ENCODE measurements around the gene CD74.
"Not testable (repeated sequence)": the region's sequence is repeated elsewhere in the genome, so short reads cannot be mapped to it uniquely, and the experiment has no call there.

CD74 gene

DNA sequence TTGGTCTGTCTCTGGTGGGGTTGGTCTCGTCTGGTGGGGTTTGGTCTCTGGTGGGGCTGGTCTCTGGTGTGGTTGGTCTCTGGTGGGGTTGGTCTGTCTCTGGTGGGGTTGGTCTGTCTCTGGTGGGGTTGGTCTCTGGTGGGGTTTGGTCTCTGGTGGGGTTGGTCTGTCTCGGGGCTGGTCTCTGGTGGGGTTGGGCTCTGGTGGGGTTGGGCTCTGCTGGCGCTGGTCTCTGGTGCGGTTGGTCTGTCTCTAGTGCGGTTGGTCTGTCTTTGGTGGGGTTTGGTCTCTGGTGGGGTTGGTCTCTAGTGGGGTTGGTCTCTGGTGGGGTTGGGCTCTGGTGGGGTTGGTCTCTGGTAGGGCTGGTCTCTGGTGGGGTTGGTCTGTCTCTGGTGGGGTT is 16.3 kb upstream of the CD74 start:
- Mint-ChIP-seq H3K27me3 (no peaks in the 10 kb centered on the region), H3K4me3 (no peak overlapping the region), H3K27ac (no peak overlapping the region), H3K36me3 (ENCODE audit: low read depth) (no peaks in the 10 kb centered on the region), H3K4me1 (ENCODE audit: low read depth) (peaks cover 5% of the 10 kb centered on the region), H3K9me3 (no peaks in the 10 kb centered on the region)

DNA sequence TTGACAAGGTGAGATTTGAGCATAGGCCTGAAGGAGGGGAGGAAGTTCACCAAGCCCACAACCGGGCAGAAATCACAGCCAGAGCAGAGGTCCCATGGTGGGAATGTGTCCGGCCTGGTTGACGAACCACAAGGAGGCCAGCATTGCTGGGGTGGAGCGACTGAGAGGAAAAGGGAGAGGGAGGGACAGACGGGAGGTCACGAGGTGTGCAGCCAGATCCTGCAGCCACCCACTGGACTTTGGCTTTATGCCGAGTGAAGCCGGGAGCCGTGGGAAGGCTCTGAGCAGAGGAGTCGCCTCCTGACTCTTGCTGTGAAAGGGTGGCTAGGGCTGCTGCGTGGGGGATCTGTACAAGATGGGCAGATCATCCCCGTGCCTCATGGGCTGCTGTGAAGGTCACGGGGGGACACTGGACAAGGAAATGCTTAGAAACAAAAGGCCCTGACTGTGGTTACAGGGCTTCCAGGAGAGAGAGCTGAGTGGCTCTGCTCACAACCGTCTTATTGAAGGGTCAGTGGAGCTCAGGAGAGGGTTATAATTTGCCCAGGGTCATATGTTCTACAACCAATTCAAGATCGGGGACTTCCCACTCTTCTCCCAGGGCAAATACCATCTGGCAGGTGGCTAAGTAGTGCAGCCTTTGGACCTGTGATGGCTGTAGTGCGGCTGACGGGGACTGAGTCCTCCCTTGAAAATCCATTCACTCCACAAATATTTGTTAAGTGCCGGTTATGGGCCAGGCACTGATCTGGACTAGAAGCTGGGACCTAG is 15.6 kb upstream of the CD74 start:
- H3K4me3 Mint-ChIP-seq, result no peak overlapping the region
- H3K27me3 Mint-ChIP-seq, result no peaks in the 10 kb centered on the region
- H3K36me3 Mint-ChIP-seq (ENCODE audit: low read depth), result no peaks in the 10 kb centered on the region
- no peak overlapping the region for H3K27ac Mint-ChIP-seq
- peaks cover 5% of the 10 kb centered on the region for H3K4me1 Mint-ChIP-seq (ENCODE audit: low read depth)
- no peaks in the 10 kb centered on the region for H3K9me3 Mint-ChIP-seq

DNA sequence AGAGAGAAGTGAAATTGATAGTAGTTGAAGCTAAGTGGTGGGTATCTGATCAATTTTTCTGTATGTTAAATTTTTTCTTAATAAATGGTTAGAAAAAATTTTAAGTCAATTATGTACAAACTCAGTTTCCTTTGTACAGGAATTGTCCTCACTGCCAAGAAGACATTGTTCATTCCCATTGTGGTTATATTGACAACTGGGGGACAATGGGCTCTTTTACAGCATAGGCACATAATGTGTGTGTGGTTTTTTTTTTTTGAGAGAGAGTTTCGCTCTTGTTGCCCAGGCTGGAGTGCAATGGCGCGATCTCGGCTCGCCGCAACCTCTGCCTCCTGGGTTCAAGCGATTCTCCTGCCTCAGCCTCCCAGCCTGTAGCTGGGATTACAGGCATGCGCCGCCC is 13.5 kb upstream of the CD74 start:
- not testable (repeated sequence) for H3K27ac Mint-ChIP-seq; H3K27me3 Mint-ChIP-seq; H3K4me1 Mint-ChIP-seq (ENCODE audit: low read depth); H3K4me3 Mint-ChIP-seq; H3K9me3 Mint-ChIP-seq; H3K36me3 Mint-ChIP-seq (ENCODE audit: low read depth)

DNA sequence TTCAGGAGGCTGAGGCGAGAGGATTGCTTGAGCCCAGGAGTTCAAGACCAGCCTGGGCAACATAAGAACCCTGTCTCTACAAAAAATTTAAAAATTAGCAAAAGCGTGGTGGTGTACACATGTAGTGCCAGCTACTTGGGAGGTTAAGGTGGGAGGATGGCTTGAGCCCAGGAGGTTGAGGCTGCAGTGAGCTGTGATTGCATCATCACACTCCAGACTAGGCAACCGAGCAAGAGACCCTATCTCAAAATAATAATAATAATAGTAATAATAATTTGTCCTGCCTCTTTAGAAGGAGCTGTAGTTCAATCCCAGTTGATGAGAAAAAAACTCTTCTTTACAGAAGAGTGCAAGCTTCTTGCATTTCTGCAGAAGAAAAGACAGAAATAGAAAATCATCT is 10.0 kb upstream of the CD74 start:
- no peak overlapping the region for H3K4me3 Mint-ChIP-seq
- H3K27me3 Mint-ChIP-seq, result no peaks in the 10 kb centered on the region
- H3K27ac Mint-ChIP-seq, result no peak overlapping the region
- no peaks in the 10 kb centered on the region for H3K36me3 Mint-ChIP-seq (ENCODE audit: low read depth)
- peaks cover 16% of the 10 kb centered on the region for H3K4me1 Mint-ChIP-seq (ENCODE audit: low read depth)
- H3K9me3 Mint-ChIP-seq, result no peaks in the 10 kb centered on the region

DNA sequence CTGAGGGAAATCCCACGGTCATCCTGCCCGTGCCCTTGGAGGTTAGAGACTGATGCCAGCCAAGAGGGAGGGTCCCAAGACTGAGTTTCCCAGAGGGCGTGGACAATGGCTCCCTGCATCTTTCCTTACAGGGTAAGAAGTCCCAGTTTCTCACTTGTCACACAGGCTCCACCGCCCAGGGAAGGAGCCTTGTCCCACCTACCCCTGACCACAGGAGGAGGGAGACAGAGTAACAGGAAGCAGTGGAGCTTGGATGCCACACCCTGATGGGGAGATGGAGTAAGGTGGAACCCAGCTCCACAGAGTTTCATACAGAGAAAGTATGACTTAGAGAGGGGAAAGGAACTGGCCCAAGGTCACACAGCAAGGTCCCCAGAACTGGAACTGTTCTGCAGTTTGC is 9.4 kb upstream of the CD74 start:
- no peaks in the 10 kb centered on the region for H3K27me3 Mint-ChIP-seq
- H3K9me3 Mint-ChIP-seq, result no peaks in the 10 kb centered on the region
- H3K36me3 Mint-ChIP-seq (ENCODE audit: low read depth), result no peaks in the 10 kb centered on the region
- peaks cover 16% of the 10 kb centered on the region for H3K4me1 Mint-ChIP-seq (ENCODE audit: low read depth)
- no peak overlapping the region for H3K4me3 Mint-ChIP-seq
- no peak overlapping the region for H3K27ac Mint-ChIP-seq

DNA sequence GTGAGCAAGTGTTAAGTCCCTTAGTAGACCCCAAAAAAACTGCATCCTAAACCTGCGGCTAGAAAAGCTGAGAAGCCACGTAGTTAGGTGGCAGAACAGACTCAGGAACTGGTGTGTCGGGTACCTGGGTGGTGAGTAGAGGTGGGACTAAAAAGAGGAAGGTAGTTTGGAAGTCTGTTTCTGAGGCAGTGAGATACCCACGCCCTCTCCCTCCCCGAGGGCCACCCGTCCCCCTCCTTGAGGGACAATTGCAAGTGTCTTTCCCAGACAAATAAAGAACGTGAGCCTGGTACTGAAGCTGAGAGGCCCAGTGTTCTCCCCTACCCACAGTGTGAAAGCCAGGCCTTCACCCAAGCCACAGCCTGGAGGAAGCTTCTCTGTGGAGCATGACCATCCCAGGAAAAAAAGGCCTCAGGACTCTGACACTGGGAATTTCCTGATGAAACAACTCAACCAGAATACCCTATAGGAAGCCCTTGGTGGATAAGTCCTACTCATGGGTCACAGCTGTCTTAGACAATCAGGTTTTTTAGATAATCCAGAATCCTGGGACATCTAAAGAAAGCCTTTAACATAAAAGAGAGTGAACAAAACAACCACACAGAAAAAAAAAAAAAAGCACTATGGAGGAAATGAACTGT is 7.0 kb upstream of the CD74 start:
- no peaks in the 10 kb centered on the region for H3K9me3 Mint-ChIP-seq
- H3K27me3 Mint-ChIP-seq, result no peaks in the 10 kb centered on the region
- H3K27ac Mint-ChIP-seq, result peak overlapping the region; percentile 53
- no peak overlapping the region for H3K4me3 Mint-ChIP-seq
- H3K36me3 Mint-ChIP-seq (ENCODE audit: low read depth), result no peaks in the 10 kb centered on the region
- peaks cover 16% of the 10 kb centered on the region for H3K4me1 Mint-ChIP-seq (ENCODE audit: low read depth)

DNA sequence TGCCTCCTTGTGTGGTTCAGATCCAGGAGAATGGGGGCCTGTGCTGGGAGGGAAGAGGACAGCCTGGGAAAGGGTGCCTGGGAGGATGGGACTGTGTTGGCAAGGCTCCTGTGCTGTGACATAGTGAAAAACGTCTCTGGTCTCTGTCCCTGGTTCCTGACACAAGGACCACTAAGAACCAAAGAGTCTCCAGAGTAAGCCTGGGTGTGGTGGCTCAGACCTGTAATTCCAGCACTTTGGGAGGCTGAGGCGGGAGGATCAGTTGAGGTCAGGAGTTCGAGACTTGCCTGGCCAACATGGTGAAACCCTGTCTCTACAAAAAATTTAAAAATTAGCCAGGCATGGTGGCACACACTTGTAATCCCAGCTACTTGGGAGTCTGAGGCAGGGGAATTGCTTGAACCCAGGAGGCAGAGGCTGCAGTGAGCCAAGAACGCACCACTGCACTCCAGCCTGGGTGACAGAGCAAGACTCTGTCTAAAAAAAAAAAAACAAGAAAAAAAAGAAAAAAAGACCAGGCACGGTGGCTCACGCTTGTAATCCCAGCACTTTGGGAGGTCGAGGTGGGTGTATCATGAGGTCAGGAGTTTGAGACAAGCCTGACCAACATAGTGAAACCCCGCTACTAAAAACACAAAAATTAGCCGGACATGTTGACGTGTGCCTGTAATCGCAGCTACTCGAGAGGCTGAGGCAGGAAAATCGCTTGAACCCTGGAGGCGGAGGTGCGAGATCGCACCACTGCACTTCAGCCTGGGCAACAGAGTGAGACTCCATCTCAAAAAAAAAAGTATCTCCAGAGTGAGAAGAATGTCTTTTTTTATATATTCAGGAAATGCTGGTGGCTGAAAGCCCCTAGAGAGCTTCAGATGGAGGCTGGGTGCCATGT is 1.4 kb upstream of the CD74 start:
- H3K4me1 Mint-ChIP-seq (ENCODE audit: low read depth), result peaks cover 42% of the 10 kb centered on the region
- H3K9me3 Mint-ChIP-seq, H3K27me3 Mint-ChIP-seq: not testable (repeated sequence)
- peak overlapping the region; percentile 99 for H3K4me3 Mint-ChIP-seq
- peaks cover 13% of the 10 kb centered on the region for H3K36me3 Mint-ChIP-seq (ENCODE audit: low read depth)
- peak overlapping the region; percentile 97 for H3K27ac Mint-ChIP-seq

GRCh38 chr5:150413176-150413901 is 629 bp upstream of the CD74 start:
- Mint-ChIP-seq H3K4me1 (ENCODE audit: low read depth) (peaks cover 45% of the 10 kb centered on the region), H3K36me3 (ENCODE audit: low read depth) (peaks cover 17% of the 10 kb centered on the region), H3K4me3 (peak overlapping the region; percentile 99), H3K27ac (peak overlapping the region; percentile 97), H3K27me3 (no peaks in the 10 kb centered on the region), H3K9me3 (no peaks in the 10 kb centered on the region)

DNA sequence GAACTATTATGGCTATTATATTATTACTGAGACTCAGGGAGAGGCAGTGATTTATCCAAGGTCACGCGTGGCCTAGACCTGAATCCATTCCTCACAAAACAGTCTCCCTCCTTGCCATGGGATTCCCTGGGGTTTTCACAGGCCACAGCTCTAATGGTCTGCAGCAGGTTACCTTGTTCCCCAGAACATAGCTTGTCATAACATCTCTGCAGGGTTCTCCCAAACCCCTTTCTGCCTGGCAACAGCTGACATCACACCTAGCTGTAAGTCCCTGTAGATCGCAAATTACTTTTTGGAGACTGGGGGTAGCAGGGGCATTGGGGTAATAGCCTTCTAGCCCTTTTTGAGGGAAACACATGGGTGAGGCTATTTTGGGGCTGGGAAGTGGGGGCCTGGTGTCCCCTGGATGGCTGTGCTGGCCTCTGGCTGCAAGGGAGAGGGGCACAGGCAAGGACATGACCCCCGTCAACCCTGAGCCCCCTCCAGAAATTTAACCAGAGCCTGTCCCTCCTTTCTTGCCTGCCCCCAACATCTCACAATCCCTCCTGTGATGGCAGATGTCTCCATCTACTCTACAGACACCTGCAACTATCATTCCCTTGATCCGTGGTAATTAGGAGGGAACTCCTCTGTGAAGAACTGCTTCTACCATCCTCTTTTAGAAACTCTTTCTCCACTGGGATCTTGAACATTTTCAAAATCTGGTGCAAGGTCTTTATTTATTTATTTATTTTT is 1.3 kb downstream of the CD74 start:
- Mint-ChIP-seq H3K4me3 (peak overlapping the region; percentile 99), H3K4me1 (ENCODE audit: low read depth) (peaks cover 52% of the 10 kb centered on the region), H3K27ac (peak overlapping the region; percentile 97), H3K9me3 (no peaks in the 10 kb centered on the region), H3K36me3 (ENCODE audit: low read depth) (peaks cover 33% of the 10 kb centered on the region), H3K27me3 (no peaks in the 10 kb centered on the region)

- Mint-ChIP-seq H3K36me3 (ENCODE audit: low read depth) (peaks cover 39% of the 10 kb centered on the region), H3K9me3 (no peaks in the 10 kb centered on the region), H3K27ac (peak overlapping the region; percentile 97), H3K27me3 (no peaks in the 10 kb centered on the region), H3K4me1 (ENCODE audit: low read depth) (peaks cover 52% of the 10 kb centered on the region), H3K4me3 (peak overlapping the region; percentile 99)
Measured at GRCh38 chr5:150410524-150411244, 2.0 kb downstream of the CD74 start.

DNA sequence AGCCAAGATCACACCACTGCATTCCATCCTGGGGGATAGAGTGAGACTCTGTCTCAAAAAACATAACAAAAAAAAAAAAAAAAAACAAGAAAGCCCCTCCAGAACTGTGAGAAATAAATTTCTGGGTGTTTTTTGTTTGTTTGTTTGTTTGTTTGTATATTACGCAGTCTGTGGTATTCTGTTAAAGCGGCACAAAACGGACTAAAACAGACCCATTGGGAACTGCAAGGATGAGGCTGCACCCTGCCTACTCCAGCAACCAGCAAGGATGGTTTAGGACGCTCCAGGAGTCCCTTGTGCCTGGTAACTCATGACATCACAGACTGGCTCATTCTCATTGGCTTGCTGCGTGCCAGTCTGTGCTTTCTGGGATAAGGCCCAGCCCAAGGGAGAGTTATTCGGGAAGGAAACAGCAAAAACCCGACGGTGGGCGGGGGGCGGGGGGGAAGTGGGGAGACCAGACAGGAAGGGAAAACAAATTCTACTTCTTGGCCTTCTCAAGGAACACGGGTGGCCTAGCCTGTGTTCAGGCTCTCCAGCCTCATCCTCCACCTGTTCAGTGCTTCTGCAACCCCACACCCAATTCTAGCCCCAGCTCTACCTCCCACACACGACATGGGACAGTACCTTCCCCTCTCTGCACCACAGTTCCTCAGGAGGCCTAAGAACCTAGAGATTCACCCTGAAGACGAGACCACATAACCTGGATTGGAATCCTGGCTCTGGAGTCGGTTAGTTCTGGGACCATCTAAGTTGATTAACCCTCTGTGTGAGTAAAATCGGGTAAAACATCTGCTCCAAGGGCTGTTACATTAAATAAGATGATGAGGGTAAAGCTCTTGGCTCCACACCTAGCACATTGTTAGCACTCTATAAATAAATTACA is 2.8 kb downstream of the CD74 start:
- H3K27ac Mint-ChIP-seq, result peak overlapping the region; percentile 97
- no peaks in the 10 kb centered on the region for H3K9me3 Mint-ChIP-seq
- peaks cover 52% of the 10 kb centered on the region for H3K4me1 Mint-ChIP-seq (ENCODE audit: low read depth)

GRCh38 chr5:150408231-150408943 is 4.3 kb downstream of the CD74 start:
- H3K4me1 Mint-ChIP-seq (ENCODE audit: low read depth), result peaks cover 47% of the 10 kb centered on the region
- no peaks in the 10 kb centered on the region for H3K27me3 Mint-ChIP-seq
- H3K9me3 Mint-ChIP-seq, result no peaks in the 10 kb centered on the region
- H3K36me3 Mint-ChIP-seq (ENCODE audit: low read depth), result peaks cover 44% of the 10 kb centered on the region
- peak overlapping the region; percentile 35 for H3K4me3 Mint-ChIP-seq
- H3K27ac Mint-ChIP-seq, result peak overlapping the region; percentile 31

More for the DNA sequence above, 2.8 kb downstream of the CD74 start:
- Mint-ChIP-seq H3K27me3 (no peaks in the 10 kb centered on the region), H3K36me3 (ENCODE audit: low read depth) (peaks cover 39% of the 10 kb centered on the region), H3K4me3 (peak overlapping the region; percentile 99)

All from stimulated activated naive CD8-positive, alpha-beta T cell treated with anti-CD3 and anti-CD28 coated beads, Interleukin-15, Interleukin-2, amounts not matched to agents 100 ng/mL and 50 ng/mL, for 24 hours (primary cell).